ENCODE measurements around the gene CHFR. TPM values are rescaled to one million over a fixed set of nuclear protein-coding genes. Genes with fewer than 3 reads are reported as not detected.

CHFR gene
- total and polyA plus RNA-seq, 2 of the 4 experiments (the other 2 are of a cell fraction), result 13.4 to 35.3 TPM

- no peak overlapping the region for H2BK20ac ChIP-seq (ENCODE audit: low read depth, low read length)
- ChIA-PET CTCF (no interaction called here), POLR2A (ENCODE audit: unreplicated experiment) (no interaction called here)
- peaks cover 80% of the 10 kb centered on the region for H3K36me3 ChIP-seq (ENCODE audit: control insufficient read depth, insufficient read depth, low read length)
- no TSS peak for BruUV-seq (replicated peaks)
- H2AK5ac ChIP-seq (ENCODE audit: low read depth, low read length), result no peak overlapping the region
- H2BK15ac ChIP-seq (ENCODE audit: low read depth, low read length), result no peak overlapping the region
- H2AFZ ChIP-seq (replicated peaks; ENCODE audit: low read length, poor library complexity), result no peak overlapping the region
- H3K9me3 ChIP-seq (ENCODE audit: control insufficient read depth, insufficient read depth, low read length), result no peaks in the 10 kb centered on the region
- H4K91ac ChIP-seq (ENCODE audit: insufficient read depth, low read depth, low read length), result no peak overlapping the region
- no peaks in the 10 kb centered on the region for H3K4me1 ChIP-seq (ENCODE audit: control insufficient read depth, insufficient read depth, low read length)
- no peak for DNase-seq
- no peak overlapping the region for H3K14ac ChIP-seq (replicated peaks; ENCODE audit: low read depth, low read length)
- dilution Hi-C loops (cut with HindIII; ENCODE audit: low sequenced_read_pairs, unreplicated experiment) (no loop called here), in situ Hi-C loops (cut with MboI; ENCODE audit: low sequenced_read_pairs) (no loop called here), intact Hi-C loops (cut with micrococcal nuclease) (no loop called here)
- no peak overlapping the region for H3K4me3 ChIP-seq (ENCODE audit: insufficient read depth, low read depth, low read length)
- H3K23ac ChIP-seq (ENCODE audit: low read depth, low read length), result no peak overlapping the region
- 96% methylated on average over 8 of the region's 16 CpGs; no CpG with 5 or more reads in 1 of the 2 experiments for WGBS, 2 experiments (ENCODE audit: extremely low coverage in 2 of 2, insufficient read length in 1 of 2)
- no peak overlapping the region for H3K4ac ChIP-seq (ENCODE audit: low read depth, low read length)
- H3K9ac ChIP-seq (ENCODE audit: low read depth, low read length), result no peak overlapping the region
- peaks cover 28 to 78% of the 10 kb centered on the region in 2 experiments for H3K79me1 ChIP-seq (ENCODE audit: low read depth in 1 of 2, low read length in 2 of 2)
- H4K8ac ChIP-seq (ENCODE audit: low read depth in 2 of 2, low read length in 2 of 2), result no peak overlapping the region
- no peak for ATAC-seq (ENCODE audit: low read depth)
- TF ChIP-seq BHLHE40 (IDR thresholded peaks at IDR 0.05; ENCODE audit: low read depth, low read length) (no peak), MAZ (IDR thresholded peaks at IDR 0.05; ENCODE audit: borderline replicate concordance, low read depth, low read length) (no peak), FOS (IDR thresholded peaks at IDR 0.05; ENCODE audit: low read depth, low read length) (no peak), POLR2A (IDR thresholded peaks at IDR 0.05; ENCODE audit: low read depth, low read length) (no peak), SMC3 (IDR thresholded peaks at IDR 0.05; ENCODE audit: low read depth, low read length) (no peak), MAFK (IDR thresholded peaks at IDR 0.05; ENCODE audit: low read depth, low read length) (no peak), CEBPB (IDR thresholded peaks at IDR 0.05; ENCODE audit: low read depth, low read length) (no peak), NFE2L2 (IDR thresholded peaks at IDR 0.05; ENCODE audit: low read depth, low read length) (no peak), RAD21 (IDR thresholded peaks at IDR 0.05; ENCODE audit: low read length) (no peak), CHD1 (IDR thresholded peaks at IDR 0.05; ENCODE audit: low read depth, low read length) (no peak)
- peaks cover 11% of the 10 kb centered on the region for H3K9me1 ChIP-seq (ENCODE audit: insufficient read depth, low read length)
- H2BK120ac ChIP-seq (ENCODE audit: low read depth, low read length), result no peak overlapping the region
- H3K18ac ChIP-seq (ENCODE audit: low read depth, low read length), result no peak overlapping the region
- H3K56ac ChIP-seq (ENCODE audit: extremely low read depth, insufficient read depth, low read length), result no peak overlapping the region
- peaks cover 77% of the 10 kb centered on the region for H4K20me1 ChIP-seq (ENCODE audit: insufficient read depth, low read length)
- no peak overlapping the region for H2AK9ac ChIP-seq (replicated peaks; ENCODE audit: low read depth, low read length, poor library complexity)
- no peak overlapping the region for H3K4me2 ChIP-seq (ENCODE audit: low read depth, low read length)
- no peaks in the 10 kb centered on the region for H3K27me3 ChIP-seq (ENCODE audit: control insufficient read depth, insufficient read depth, low read length)
- H4K5ac ChIP-seq (ENCODE audit: low read depth, low read length), result no peak overlapping the region
- H2BK5ac ChIP-seq (ENCODE audit: low read depth, low read length, poor library complexity, severe bottlenecking), result no peak overlapping the region
- no peak overlapping the region for H3K27ac ChIP-seq (ENCODE audit: insufficient read depth, low read length)
Observed at GRCh38 chr12:132804426-132804861, 83.0 kb downstream of the CHFR start.
